Raji (cell line): ENCODE measurements around the gene TIMM9.
A peak's percentile ranks its signal among the peaks of the same experiment; 100 is the strongest.

Source experiments
- POLR2A ChIP-seq: IDR thresholded peaks from 2 replicates; pipeline ENCODE4 v1.6.1; 2011; ENCODE audit warnings: low read depth, low read length, control low read depth; ENCODE audit not compliant: insufficient read depth

Gene TIMM9, protein sequence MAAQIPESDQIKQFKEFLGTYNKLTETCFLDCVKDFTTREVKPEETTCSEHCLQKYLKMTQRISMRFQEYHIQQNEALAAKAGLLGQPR

DNA sequence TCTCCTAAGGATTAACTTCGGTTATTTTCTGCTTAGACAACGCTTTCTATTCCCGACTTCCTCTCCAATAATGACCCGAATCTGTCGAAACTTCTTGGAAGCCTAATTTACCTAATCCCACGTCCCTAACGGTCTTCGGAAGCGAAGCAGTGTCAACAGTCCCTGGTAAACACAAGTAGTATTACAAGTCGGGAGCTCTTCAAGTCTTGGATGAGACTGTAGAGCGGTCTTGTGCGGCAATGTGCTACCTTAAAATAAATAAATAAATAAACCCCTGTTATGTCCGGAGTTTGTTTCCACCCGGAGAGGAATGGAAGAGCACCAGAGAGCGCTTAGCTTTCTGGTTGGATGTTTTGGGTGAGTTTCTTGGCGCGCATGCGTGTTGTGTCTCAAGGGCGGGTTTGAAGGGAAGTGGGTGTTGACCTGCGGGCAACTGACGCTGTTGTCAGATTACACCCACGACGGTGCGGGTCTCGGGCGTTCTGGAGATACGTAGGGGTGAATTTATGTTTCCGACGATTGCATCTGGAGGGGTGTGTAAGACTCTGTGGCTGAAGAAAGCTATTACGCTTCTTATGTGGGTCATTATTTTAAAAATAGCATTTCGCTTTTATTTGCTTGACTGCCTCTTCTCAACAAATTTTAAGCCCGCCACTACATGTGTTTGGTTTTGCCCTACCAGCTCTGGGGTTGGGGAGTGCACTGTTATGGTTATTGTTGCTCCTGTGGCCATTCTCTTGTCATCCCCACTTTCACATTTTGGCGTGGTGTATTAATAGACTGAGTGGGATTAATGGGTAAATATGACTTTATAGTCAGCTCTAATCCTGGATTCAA, at the start of gene TIMM9, which contains the start of gene KIAA0586:
Gene TIMM9, minus strand, starts transcription at position 251 of the 837 bp plus-strand sequence. CDS start 15,586 bp downstream, outside the sequence.
Gene KIAA0586, plus strand, starts transcription at position 439 of the 837 bp plus-strand sequence. CDS start 546 bp downstream, outside the sequence.
- peak; percentile 87 for TF ChIP-seq POLR2A

DNA sequence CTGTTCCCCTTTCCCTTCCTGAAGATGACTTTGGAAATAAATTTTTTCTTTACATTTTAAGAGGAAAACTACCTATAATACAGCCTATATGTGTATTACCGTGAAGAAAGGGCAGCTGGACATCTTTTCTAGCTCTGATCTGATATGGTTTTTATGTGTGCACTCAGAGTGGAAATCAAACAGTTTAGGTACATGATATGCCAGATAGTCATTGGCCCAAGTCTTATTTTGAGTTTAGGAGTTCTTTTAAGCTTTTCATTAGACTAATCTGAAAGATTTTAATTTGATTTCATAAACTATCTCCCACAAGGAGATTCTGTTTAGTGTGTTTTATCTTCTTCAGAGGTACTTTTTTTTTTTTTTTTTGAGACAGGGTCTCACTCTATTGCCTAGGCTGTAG, 49.0 kb upstream of the TIMM9 start:
- TF ChIP-seq POLR2A = no peak

- no peak for TF ChIP-seq POLR2A
Measured at GRCh38 chr14:58469309-58469708, 42.0 kb upstream of the TIMM9 start.

DNA sequence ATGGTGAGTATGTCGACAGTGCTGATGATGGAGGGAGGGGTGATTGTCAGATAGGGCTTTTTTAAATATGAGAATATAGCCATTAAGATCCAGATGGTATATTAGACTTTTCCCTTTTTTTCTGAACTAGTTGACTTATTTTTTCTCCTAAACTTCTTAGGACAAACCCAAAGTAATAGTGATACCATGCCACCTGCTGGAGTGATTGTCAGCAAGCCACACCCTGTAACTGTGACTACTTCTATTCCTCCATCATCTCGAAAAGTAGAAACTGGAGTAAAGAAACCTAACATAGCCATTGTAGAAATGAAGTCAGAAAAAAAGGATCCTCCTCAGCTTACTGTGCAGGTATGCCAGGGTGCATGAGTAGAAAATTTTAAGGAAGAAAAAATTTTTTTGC, 40.2 kb upstream of the TIMM9 start:
- no peak for TF ChIP-seq POLR2A

GRCh38 chr14:58466459-58466858, 39.1 kb upstream of the TIMM9 start:
- TF ChIP-seq POLR2A = no peak

DNA sequence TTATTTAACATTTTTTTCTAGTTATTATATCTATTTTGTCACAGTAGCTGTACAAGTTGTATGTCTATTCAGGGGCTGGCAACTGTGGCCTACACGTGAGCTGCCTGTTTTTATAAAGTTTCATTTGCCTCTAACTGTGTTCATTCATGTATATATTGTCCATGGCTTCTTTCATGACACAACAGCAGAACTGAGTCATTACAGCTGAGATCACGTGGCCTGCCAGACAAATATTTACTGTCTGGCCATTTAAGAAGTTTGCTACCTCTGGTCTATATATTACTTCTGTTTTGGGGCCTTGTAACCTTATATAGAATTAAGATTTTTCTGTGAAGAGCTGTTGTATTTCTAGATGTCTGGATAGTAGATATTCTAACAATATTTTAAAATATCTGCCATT, 38.1 kb upstream of the TIMM9 start:
- TF ChIP-seq POLR2A = no peak

GRCh38 chr14:58464652-58465051, 37.3 kb upstream of the TIMM9 start:
- TF ChIP-seq POLR2A = no peak

DNA sequence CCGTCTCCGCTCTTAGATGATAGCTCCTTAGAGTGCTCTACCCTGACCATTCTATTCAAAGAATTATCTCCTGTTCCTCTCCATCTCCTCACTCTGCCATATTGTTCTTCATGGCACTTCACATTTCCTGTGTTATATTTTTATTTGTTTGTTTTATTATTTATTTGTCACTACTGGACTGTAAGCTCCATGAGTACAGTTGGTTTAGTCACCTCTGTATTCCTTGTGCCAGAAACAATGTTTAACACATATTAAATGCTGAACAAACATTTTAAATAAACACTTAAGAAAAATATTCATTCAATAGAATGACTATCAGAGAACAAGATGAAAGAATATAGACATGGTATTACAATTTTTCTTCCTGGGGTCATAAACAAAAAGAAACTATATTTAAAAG, 35.8 kb upstream of the TIMM9 start:
- no peak for TF ChIP-seq POLR2A

- TF ChIP-seq POLR2A = no peak
Measured at GRCh38 chr14:58460772-58461171, 33.4 kb upstream of the TIMM9 start.

- TF ChIP-seq POLR2A = no peak
Measured at GRCh38 chr14:58455593-58456265, 28.4 kb upstream of the TIMM9 start.

DNA sequence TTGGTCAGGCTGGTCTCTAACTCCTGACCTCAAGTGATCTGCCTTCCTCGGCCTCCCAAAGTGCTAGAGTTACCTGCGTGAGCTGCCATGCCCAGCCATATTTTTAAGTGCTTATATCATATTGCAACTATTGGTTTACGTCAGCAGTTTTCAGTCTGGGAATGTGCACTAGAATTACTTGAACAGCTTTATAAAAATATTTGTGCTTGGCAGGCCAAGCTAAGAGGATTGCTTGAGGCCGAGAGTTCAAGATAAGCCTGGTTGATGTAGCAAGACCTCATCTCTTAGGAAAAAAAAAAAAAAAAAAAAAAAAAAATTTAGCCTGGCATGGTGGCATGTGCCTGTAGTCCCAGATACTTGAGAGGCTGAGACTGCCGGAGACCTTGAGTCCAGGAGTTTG, 17.3 kb upstream of the TIMM9 start:
- TF ChIP-seq POLR2A = no peak

- no peak for TF ChIP-seq POLR2A
Measured at GRCh38 chr14:58439476-58439875, 12.1 kb upstream of the TIMM9 start.

GRCh38 chr14:58430156-58430555, 2.8 kb upstream of the TIMM9 start:
- no peak for TF ChIP-seq POLR2A

- no peak; the same call in 1 of the 2 replicates for TF ChIP-seq POLR2A
Measured at GRCh38 chr14:58428118-58428683, 870 bp upstream of the TIMM9 start.

DNA sequence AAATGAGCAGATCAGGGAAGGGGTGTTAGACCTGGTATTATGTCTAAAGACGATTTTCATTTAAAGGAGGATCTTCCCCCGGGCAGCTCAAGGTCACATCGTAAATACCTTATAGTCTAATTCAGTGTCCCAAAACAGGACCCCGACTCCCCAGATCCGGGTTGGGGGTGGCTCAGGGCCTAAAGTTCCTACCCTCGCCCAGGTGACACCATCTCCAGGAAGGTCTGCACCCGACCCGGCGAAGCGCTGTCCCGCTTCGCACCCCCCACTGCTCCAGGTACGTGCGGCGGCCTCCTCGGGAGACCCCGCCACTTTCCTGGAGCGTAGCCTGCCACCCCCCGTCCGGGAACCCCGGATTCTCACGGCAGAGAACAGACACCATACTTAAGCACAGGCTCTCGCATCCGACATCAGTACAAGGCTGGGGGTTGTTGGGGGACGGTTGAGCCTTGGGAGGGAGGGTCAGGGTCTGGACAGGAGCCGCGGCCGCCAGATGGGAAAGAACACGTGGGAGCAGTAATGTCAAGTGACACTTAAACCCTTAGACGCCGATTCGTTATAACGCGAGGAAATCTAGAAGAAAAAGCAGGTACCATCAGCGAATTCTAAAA, 556 bp downstream of the TIMM9 start:
- TF ChIP-seq POLR2A = peak; percentile 57
